ENCODE results near the gene UBASH3B.

- TF ChIP-seq TAF1 (IDR thresholded peaks at IDR 0.05; ENCODE audit: low read depth), result no peak
- TF ChIP-seq RAD21 (IDR thresholded peaks at IDR 0.05; ENCODE audit: low read depth), result no peak
These were observed 26.9 kb downstream of the UBASH3B start for GRCh38 chr11:122682464-122682863.
